Amniotic epithelial cell (primary cell): ENCODE measurements around the gene LRRC41.
"Not testable (repeated sequence)": the region's sequence is repeated elsewhere in the genome, so short reads cannot be mapped to it uniquely, and the experiment has no call there.

ENCODE experiments used
- DNase-seq: peaks from one replicate; pipeline ENCODE4 v3.0.0-alpha.2; 2010; ENCODE audit warnings: low read depth

The LRRC41 gene, protein sequence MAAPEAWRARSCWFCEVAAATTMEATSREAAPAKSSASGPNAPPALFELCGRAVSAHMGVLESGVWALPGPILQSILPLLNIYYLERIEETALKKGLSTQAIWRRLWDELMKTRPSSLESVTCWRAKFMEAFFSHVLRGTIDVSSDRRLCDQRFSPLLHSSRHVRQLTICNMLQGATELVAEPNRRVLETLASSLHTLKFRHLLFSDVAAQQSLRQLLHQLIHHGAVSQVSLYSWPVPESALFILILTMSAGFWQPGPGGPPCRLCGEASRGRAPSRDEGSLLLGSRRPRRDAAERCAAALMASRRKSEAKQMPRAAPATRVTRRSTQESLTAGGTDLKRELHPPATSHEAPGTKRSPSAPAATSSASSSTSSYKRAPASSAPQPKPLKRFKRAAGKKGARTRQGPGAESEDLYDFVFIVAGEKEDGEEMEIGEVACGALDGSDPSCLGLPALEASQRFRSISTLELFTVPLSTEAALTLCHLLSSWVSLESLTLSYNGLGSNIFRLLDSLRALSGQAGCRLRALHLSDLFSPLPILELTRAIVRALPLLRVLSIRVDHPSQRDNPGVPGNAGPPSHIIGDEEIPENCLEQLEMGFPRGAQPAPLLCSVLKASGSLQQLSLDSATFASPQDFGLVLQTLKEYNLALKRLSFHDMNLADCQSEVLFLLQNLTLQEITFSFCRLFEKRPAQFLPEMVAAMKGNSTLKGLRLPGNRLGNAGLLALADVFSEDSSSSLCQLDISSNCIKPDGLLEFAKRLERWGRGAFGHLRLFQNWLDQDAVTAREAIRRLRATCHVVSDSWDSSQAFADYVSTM

DNA sequence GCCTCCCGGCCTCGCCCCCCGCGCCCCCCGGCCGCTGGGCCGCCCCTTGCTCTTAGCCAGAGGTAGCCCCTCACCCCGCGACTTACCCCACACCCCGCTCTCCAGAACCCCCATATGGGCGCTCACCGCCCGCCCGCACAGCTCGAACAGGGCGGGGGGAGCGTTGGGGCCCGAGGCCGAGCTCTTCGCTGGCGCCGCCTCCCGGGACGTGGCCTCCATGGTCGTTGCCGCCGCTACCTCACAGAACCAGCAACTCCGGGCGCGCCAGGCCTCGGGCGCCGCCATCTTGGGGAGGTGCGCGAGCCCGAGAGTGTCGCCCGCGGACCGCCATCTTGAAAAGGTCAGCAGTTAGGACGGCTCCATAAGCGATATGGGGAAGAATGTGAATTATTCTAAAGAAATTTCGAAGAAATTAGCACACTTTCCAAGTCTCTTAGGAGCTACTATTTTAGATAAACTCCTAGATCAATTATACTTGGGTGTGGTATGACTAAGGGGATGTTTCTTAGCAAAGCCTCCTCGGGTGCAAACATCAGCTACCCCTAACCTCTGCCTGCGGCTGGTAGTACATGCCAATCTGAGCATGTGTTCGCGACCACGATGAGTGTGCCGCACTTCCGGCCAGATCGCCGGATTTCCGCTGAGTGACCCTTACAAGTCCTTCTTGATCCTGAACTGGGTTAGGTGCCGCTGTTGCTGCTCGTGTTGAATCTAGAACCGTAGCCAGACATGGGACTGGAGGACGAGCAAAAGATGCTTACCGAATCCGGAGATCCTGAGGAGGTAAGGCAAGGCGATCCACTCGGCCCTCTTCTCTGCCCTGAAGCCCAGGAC, at the start of gene LRRC41, which contains the start of gene UQCRH:
LRRC41 (minus strand) TSS at position 579 of the 834 bp plus-strand sequence; CDS start at position 285, 294 bp downstream.
UQCRH (plus strand) TSS at position 661 of the 834 bp plus-strand sequence; CDS start at position 730, 69 bp downstream.
- DNase-seq = peak; percentile 98

GRCh38 chr1:46352363-46352762, 48.9 kb upstream of the LRRC41 start:
- DNase-seq = no peak

GRCh38 chr1:46345281-46345680, 41.9 kb upstream of the LRRC41 start:
- DNase-seq = no peak

- DNase-seq = no peak
Measured at GRCh38 chr1:46344481-46344880, 41.1 kb upstream of the LRRC41 start.

DNA sequence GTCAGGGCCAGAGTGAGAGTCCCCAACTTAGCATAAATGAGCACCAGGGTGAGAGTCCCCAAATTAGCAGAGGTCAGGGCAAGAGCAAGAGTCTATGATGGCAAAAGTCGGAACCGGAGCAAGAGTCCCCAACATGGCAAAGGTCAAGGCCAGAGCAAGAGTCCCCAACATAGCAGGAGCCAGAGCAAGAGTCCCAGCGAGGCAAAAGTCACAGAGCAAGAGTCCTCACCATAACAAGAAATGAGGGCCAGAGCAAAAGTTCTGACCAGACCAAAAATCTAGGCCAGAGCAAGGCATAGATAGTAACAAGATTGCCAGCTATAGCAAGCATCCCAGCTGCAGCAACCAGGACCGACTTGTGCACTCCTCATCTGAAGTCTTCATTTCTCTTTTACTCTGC, 40.3 kb upstream of the LRRC41 start:
- DNase-seq = no peak

DNA sequence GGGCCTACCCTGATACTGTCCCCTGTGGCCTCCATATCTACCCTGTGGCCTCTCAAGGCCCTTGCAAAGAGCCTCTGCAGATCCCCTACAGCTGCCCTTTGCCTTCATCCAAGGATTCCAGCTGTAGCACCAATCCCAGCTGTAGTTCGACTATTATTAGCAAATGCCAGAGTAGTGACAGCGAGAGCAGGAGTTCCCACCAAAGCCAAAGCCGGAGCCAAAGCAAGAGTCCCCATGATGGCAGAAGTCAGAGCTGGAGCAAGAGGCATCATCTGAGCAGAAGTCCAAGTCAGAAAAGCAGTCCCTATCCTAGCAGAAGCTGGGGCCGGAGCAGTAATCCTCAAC, 39.9 kb upstream of the LRRC41 start:
- DNase-seq = no peak

DNA sequence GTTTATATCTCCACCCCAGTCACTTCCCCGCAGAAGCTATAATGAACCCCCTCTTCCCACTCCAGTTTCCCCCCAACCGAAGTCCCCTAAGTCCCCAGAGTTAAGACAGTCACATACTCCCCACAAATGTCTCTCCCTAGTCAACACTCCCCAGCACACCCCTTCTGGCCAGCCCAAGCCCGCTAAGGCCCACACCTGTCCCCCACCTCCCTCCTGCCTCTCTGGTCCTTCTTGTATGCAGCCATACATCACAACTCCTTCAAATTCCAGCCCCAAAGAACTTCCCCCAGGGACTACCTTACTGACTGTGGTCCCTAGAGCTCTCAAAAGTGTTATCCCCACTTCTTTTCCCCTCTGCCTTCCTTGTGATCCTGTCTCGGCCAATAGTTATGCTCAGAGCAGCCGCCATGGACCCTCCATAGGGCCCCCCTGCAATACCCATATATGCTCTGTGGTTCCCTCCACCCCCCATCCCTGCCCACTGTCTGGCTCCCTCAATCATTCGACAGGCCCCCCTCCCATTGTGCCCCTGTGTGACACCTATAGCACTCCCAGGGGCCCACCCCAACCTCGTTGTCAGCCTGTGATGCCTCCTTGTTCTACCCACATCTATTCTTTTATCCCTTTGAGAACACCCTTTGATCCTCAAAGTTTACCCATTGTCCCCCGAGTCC, 39.4 kb upstream of the LRRC41 start:
- no peak for DNase-seq

DNA sequence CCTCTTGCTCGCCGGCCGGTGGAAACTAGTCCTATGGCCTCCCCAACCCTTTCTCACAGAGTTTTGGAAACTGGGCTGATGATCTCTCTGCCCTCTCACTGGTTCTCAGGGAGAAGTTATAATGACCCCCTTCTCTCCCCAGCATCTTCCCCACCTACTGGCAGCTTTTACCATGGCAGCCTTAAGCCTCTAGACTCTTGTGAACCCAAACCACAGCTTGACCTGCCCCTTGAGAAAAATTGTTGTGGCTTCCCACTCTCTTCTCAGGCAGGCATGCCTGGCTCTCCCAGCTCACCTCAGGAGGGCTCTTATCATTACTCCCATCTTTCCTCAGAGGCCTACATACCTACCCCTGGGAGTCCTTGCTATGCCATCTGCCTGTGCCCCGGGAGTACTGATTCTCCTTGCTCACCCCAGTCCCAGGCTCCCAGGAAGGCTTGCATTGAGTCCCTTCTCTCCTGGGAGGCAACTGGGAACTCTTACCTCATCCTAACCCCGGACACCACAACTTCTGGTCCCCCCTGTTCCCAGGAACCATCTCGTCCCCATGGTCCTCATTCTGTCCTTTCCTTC, 38.8 kb upstream of the LRRC41 start:
- DNase-seq = peak; percentile 63

DNA sequence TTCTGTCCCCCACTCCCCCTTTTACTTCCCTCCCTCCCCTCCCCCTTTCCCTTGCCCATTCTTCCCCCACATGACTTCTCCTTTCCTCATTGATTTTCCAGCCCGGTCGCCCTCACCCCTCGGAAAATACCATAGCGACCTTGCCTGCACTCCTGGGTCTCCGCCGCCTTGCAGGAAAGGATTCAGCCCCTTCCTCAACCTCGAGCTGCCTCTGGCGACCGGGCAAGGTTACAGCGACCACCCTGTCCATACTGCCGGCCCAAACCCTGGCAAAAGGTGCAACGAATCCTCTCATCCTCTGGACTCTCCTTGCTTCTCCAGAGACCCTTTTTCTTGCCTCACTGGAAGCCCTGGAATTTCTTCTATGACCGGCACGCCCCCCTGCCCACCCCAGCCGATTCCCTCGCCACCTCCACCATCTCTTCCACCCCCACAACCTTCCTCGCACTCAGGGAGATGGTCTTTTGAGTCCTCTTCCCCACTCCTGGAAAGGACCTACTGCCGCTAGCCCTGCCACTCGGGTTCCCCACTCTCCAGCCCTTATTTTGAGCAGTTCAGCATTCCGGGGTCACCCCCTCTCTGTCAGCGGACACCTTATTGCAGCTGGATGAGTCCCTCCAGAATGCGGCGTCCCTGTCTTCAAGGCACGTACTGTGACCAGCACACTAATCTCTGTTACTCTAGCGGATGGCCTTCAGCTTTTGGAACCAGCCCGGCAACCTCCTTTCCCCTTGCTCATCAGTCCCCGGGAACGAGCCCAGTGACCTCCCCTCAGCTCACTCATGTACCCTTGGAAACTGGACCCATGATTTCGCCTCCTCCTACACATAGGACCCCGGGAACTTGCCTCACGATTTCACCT, 38.0 kb upstream of the LRRC41 start:
- DNase-seq = no peak

- peak; percentile 96 for DNase-seq
Measured at GRCh38 chr1:46340404-46341221, 37.2 kb upstream of the LRRC41 start, which contains the start of gene NSUN4. Gene NSUN4, plus strand, starts transcription at chr1:46340807. Its CDS starts 20 bp downstream, at chr1:46340827.

DNA sequence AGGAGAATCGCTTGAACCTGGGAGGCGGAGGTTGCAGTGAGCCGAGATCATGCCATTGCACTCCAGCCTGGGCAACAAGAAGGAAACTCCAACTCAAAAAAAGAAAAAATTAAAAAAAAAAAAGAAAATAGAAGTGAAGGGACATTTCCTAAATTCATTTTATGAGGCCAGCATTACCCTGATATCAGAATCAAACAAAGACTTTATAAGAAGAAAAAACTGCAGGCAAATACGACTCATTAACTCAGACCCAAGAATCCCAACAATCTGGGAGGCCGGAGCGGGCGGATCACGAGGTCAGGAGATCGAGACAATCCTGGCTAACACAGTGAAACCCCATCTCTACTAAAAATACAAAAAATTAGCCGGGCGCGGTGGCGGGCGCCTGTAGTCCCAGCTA, 34.0 kb upstream of the LRRC41 start:
- DNase-seq = not testable (repeated sequence)

DNA sequence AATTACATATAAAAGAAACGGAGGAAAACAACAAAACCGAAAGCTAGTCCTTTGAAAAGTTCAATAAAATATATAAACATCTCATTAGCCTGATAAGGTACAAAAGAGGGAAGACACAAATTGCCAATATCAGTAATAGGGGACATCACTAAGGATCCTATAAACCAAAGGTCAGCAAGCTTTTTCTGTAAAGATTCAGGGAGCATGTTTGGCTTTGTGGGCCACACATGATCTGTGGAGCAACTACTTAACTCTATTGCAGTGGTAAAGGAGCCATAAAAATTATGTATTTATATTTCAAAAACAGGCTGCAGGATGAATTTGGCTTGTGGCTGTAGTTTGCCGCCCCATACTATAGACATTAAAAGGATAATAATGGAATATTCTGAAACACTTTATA, 31.7 kb upstream of the LRRC41 start:
- no peak for DNase-seq

DNA sequence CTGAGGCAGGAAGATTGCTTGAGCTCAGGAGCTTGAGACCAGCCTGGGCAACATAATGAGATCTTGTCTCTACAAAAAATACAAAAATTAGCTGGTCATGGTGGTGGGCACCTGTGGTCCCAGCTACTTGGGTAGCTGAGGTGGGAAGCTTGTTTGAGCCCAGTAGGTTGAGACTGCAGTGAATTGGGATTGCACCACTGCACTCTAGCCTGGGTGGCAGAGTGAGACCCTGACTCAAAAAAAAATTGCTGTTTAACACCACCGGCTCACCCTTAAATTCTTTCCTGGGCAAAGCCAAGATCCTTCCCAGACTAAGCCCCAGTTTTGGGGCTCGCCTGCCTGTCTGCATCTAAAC, 30.6 kb upstream of the LRRC41 start:
- no peak for DNase-seq

DNA sequence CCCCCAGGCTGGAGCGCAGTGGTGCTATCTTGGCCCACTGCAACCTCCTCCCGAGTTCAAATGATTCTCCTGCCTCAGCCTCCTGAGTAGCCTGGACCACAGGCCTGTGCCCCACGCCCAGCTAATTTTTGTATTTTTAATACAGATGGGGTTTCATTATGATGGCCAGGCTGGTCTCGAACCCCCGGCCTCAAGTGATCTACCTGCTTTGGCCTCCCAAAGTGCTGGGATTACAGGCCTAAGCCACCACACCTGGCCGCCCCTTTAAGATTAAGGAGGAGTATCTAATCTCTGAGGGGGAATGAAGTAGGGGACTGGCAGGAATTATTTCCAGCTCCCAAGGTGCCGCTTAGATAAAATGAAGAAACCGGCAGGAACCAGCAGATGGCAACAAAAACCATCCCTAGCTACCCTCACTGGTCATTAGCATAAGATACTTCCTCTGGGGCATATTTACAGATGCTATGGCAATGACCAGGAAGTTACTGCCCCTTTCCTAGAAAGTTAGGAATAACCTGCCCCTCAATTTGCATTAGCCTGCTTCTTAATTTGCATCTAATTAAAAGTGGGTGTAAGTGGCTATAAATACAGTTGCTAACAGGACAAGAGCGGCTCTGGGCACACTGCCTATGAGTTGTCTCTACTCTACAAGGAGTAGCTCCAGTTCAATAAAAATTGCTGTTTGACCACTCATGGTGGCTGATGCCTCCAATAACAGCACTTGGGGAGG, 30.0 kb upstream of the LRRC41 start:
- DNase-seq = peak; percentile 40

- not testable (repeated sequence) for DNase-seq
Measured at GRCh38 chr1:46331786-46332540, 28.5 kb upstream of the LRRC41 start.

DNA sequence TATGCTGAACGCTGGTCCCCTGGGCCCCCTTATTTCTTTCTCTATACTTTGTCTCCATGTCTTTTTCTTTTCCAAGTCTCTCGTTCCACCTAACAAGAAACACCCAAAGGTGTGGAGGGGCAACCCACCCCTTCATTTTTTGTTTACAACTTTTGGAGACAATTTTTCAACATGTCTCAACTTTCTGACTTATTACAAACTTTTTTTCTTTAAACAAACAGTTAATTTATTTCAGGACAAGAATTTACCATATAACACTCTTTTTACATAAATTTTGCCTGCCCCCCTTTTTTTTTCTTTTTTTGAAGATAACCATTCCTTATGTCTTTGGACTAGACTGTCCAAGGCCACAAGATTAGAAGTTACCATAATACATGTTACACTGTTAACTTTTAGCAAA, 27.0 kb upstream of the LRRC41 start:
- not testable (repeated sequence) for DNase-seq

- DNase-seq = not testable (repeated sequence)
Measured at GRCh38 chr1:46329807-46330206, 26.4 kb upstream of the LRRC41 start.

DNA sequence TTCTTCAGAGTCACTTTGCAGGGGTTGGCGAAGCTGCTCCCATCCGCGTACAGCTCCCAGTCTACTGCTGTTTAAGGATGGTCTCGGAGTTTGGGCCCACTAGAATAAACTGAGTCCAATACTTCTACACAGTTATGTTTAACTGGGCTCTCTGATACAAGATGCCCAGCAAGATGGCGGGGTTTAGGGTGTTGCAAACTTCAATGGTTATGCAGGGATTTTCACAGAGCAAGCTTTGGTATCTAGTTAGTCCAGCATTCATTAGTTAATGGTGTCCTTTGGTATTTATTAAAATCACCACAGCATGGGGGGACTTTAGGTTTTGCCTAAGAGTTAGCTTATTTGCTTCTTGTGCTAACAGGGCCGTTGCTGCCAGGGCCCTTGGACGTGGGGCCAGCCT, 24.8 kb upstream of the LRRC41 start:
- not testable (repeated sequence) for DNase-seq
